ENCODE data around the gene WBP11. TPM values are rescaled to one million over a fixed set of nuclear protein-coding genes. Genes with fewer than 3 reads are reported as not detected.

The WBP11 gene
- total and polyA plus RNA-seq, 9 of the 15 experiments (the other 6 are each of a cell fraction or from before 2014, with no cell fraction given): 7.7 to 60.8 (median 24.6) TPM

DNA sequence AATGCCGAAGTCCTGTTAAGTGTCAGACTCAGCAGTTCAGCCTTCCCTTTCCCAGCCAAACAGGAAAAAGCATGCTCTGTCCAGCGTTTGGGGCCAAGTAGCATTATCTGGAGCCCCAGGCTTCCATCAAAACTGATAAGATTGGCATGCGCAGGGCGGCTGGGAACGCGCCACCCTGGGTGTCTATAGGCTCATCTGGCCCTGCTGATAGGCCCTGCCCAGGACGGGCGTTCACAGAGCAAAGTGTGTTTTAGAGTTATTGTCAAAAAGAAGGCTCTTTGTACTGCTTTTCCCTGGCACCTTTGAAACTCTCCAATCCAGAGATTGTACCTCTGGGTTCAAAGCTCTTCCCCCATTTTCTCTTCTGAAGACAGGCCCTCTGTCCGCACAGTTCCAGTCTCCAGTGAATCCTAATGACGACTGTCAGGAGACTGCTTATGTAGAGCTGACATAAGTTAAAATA, 40.2 kb upstream of the WBP11 start, which contains the start of gene ART4 (continued):
- TF ChIP-seq, protein P1, sequence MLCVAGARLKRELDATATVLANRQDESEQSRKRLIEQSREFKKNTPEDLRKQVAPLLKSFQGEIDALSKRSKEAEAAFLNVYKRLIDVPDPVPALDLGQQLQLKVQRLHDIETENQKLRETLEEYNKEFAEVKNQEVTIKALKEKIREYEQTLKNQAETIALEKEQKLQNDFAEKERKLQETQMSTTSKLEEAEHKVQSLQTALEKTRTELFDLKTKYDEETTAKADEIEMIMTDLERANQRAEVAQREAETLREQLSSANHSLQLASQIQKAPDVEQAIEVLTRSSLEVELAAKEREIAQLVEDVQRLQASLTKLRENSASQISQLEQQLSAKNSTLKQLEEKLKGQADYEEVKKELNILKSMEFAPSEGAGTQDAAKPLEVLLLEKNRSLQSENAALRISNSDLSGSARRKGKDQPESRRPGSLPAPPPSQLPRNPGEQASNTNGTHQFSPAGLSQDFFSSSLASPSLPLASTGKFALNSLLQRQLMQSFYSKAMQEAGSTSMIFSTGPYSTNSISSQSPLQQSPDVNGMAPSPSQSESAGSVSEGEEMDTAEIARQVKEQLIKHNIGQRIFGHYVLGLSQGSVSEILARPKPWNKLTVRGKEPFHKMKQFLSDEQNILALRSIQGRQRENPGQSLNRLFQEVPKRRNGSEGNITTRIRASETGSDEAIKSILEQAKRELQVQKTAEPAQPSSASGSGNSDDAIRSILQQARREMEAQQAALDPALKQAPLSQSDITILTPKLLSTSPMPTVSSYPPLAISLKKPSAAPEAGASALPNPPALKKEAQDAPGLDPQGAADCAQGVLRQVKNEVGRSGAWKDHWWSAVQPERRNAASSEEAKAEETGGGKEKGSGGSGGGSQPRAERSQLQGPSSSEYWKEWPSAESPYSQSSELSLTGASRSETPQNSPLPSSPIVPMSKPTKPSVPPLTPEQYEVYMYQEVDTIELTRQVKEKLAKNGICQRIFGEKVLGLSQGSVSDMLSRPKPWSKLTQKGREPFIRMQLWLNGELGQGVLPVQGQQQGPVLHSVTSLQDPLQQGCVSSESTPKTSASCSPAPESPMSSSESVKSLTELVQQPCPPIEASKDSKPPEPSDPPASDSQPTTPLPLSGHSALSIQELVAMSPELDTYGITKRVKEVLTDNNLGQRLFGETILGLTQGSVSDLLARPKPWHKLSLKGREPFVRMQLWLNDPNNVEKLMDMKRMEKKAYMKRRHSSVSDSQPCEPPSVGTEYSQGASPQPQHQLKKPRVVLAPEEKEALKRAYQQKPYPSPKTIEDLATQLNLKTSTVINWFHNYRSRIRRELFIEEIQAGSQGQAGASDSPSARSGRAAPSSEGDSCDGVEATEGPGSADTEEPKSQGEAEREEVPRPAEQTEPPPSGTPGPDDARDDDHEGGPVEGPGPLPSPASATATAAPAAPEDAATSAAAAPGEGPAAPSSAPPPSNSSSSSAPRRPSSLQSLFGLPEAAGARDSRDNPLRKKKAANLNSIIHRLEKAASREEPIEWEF (CRISPR knock-in tag; IDR thresholded peaks at IDR 0.05): no peak
- TF ChIP-seq, protein P2, sequence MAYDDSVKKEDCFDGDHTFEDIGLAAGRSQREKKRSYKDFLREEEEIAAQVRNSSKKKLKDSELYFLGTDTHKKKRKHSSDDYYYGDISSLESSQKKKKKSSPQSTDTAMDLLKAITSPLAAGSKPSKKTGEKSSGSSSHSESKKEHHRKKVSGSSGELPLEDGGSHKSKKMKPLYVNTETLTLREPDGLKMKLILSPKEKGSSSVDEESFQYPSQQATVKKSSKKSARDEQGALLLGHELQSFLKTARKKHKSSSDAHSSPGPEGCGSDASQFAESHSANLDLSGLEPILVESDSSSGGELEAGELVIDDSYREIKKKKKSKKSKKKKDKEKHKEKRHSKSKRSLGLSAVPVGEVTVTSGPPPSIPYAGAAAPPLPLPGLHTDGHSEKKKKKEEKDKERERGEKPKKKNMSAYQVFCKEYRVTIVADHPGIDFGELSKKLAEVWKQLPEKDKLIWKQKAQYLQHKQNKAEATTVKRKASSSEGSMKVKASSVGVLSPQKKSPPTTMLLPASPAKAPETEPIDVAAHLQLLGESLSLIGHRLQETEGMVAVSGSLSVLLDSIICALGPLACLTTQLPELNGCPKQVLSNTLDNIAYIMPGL (CRISPR knock-in tag; IDR thresholded peaks at IDR 0.05): no peak
- no peak for TF ChIP-seq FOXK2 (conservative IDR thresholded peaks at IDR 0.05 in 1 of 2, IDR thresholded peaks at IDR 0.05 in 1 of 2; ENCODE audit: low read depth in 2 of 2)
- TF ChIP-seq SAFB2 (IDR thresholded peaks at IDR 0.05; ENCODE audit: borderline replicate concordance, low read depth, low read length, severe bottlenecking): no peak
- TF ChIP-seq, protein P3, sequence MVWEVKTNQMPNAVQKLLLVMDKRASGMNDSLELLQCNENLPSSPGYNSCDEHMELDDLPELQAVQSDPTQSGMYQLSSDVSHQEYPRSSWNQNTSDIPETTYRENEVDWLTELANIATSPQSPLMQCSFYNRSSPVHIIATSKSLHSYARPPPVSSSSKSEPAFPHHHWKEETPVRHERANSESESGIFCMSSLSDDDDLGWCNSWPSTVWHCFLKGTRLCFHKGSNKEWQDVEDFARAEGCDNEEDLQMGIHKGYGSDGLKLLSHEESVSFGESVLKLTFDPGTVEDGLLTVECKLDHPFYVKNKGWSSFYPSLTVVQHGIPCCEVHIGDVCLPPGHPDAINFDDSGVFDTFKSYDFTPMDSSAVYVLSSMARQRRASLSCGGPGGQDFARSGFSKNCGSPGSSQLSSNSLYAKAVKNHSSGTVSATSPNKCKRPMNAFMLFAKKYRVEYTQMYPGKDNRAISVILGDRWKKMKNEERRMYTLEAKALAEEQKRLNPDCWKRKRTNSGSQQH (CRISPR knock-in tag; IDR thresholded peaks at IDR 0.05): no peak
- TF ChIP-seq, protein P4, sequence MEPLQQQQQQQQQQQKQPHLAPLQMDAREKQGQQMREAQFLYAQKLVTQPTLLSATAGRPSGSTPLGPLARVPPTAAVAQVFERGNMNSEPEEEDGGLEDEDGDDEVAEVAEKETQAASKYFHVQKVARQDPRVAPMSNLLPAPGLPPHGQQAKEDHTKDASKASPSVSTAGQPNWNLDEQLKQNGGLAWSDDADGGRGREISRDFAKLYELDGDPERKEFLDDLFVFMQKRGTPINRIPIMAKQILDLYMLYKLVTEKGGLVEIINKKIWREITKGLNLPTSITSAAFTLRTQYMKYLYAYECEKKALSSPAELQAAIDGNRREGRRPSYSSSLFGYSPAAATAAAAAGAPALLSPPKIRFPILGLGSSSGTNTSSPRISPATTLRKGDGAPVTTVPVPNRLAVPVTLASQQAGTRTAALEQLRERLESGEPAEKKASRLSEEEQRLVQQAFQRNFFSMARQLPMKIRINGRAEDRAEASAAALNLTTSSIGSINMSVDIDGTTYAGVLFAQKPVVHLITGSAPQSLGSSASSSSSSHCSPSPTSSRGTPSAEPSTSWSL (CRISPR knock-in tag; IDR thresholded peaks at IDR 0.05; ENCODE audit: borderline replicate concordance): no peak
- no peak for TF ChIP-seq ZNF217 (CRISPR knock-in tag; IDR thresholded peaks at IDR 0.05)
- TF ChIP-seq ARNT (IDR thresholded peaks at IDR 0.05): no peak
- no peak for TF ChIP-seq FIP1L1 (IDR thresholded peaks at IDR 0.05; ENCODE audit: low read depth, low read length, poor library complexity, severe bottlenecking)
- TF ChIP-seq, protein P5, sequence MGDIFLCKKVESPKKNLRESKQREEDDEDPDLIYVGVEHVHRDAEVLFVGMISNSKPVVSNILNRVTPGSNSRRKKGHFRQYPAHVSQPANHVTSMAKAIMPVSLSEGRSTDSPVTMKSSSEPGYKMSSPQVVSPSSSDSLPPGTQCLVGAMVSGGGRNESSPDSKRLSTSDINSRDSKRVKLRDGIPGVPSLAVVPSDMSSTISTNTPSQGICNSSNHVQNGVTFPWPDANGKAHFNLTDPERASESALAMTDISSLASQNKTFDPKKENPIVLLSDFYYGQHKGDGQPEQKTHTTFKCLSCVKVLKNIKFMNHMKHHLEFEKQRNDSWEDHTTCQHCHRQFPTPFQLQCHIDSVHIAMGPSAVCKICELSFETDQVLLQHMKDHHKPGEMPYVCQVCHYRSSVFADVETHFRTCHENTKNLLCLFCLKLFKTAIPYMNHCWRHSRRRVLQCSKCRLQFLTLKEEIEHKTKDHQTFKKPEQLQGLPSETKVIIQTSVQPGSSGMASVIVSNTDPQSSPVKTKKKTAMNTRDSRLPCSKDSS (IDR thresholded peaks at IDR 0.05; ENCODE audit: low read depth, partially characterized antibody): no peak
- TF ChIP-seq COPS2 (conservative IDR thresholded peaks at IDR 0.05): no peak
- no peak for TF ChIP-seq HIVEP1 (CRISPR knock-in tag; IDR thresholded peaks at IDR 0.05)
- no peak for TF ChIP-seq ZNF436 (CRISPR knock-in tag; IDR thresholded peaks at IDR 0.05)
- TF ChIP-seq ZNF77 (CRISPR knock-in tag; IDR thresholded peaks at IDR 0.05): no peak
- no peak for TF ChIP-seq STAG1 (CRISPR knock-in tag; IDR thresholded peaks at IDR 0.05; ENCODE audit: borderline replicate concordance)
- no peak; the same call in 1 of the 2 replicates for TF ChIP-seq STAT5A (IDR thresholded peaks at IDR 0.05; ENCODE audit: borderline replicate concordance, low read length)
